ENCODE measurements around the gene OCA2.
"Not testable (repeated sequence)": the region's sequence is repeated elsewhere in the genome, so short reads cannot be mapped to it uniquely, and the experiment has no call there.

OCA2 gene

DNA sequence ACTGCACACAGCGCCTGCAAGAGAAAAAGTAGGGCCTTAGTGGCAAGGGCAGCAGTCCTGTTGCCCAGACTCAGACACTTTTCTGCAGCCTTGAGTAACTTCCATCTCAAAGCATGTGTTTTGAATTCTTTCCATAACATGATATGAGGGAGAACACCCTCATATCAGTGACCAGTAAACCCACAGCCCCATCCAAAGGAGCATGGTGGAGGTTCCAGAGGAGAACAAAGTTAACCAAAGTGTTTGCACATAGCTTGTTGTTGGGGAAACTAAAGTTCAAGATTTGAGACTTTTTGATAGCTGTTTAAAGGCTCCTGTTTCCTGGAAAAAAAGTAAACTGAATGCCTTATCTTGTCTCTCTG is 74.2 kb downstream of the OCA2 start:
- no peak for DNase-seq (ENCODE audit: low read depth in 1 of 2, low spot score in 1 of 2)

GRCh38 chr15:28023933-28024888 is 74.9 kb downstream of the OCA2 start:
- DNase-seq (ENCODE audit: low read depth in 1 of 2, low spot score in 1 of 2): no peak

- no peak for DNase-seq (ENCODE audit: low read depth in 1 of 2, low spot score in 1 of 2)
These were observed 75.7 kb downstream of the OCA2 start for GRCh38 chr15:28023422-28023821.

DNA sequence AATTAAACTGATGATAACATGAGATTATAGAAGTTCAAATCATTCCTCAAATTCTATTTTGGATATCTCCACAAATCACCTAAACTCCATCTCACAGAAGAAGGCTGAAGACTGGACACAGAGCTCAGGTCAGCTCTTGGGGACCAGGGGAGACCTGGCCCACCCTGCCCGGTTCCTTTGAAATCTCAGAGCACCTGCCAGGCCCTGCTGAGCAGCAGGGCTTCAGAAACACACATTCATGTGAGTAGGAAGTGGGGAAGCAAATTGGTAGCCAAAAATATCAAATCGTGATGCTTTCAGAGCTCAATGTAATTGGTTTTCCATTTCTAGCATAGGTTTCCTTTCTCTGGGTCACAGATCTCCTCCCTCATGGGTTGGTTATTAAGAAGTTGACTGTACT is 76.2 kb downstream of the OCA2 start:
- DNase-seq (ENCODE audit: low read depth in 1 of 2, low spot score in 1 of 2): no peak

GRCh38 chr15:28022181-28022580 is 76.9 kb downstream of the OCA2 start:
- DNase-seq (ENCODE audit: low read depth in 1 of 2, low spot score in 1 of 2): no peak

GRCh38 chr15:28021281-28022039 is 77.7 kb downstream of the OCA2 start:
- no peak for DNase-seq (ENCODE audit: low read depth in 1 of 2, low spot score in 1 of 2)

- DNase-seq (ENCODE audit: low read depth in 1 of 2, low spot score in 1 of 2): no peak
These were observed 78.5 kb downstream of the OCA2 start for GRCh38 chr15:28020644-28021043.

DNA sequence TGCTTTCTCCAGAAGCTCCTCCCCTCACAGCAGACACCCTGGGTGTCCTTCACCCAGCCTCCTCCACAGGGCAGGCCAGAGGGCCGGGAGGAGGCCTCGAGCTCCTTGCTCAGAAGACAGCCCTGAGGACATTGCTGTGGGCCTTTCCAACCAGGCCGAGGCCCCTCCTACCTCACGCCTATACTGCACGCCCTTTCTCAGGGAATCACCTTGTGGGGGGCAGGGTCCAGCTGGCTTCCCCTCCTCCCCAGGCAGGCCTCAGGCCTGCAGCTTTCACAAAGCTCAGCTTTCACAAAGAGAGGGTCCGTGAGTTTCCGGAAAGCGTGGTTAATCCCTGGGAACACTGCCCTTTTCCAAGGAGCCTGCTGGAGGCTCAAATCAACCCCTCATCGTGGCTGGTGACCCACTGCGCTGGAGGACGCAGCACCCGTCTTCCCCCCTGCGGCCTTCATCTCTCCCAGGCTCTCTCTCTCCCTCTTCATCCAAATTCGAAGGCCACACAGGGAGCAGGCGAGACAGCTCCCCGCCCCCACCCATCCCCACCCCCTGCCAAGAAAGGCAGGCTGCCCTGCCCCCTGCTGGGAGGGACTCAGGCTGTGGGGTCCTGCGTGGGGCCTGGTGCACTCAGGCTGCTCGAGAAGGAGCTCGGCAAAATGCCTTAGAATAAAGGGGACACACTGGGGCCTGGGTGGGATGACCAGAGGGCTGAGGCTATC is 79.4 kb downstream of the OCA2 start:
- DNase-seq (ENCODE audit: low read depth in 1 of 2, low spot score in 1 of 2): no peak

DNA sequence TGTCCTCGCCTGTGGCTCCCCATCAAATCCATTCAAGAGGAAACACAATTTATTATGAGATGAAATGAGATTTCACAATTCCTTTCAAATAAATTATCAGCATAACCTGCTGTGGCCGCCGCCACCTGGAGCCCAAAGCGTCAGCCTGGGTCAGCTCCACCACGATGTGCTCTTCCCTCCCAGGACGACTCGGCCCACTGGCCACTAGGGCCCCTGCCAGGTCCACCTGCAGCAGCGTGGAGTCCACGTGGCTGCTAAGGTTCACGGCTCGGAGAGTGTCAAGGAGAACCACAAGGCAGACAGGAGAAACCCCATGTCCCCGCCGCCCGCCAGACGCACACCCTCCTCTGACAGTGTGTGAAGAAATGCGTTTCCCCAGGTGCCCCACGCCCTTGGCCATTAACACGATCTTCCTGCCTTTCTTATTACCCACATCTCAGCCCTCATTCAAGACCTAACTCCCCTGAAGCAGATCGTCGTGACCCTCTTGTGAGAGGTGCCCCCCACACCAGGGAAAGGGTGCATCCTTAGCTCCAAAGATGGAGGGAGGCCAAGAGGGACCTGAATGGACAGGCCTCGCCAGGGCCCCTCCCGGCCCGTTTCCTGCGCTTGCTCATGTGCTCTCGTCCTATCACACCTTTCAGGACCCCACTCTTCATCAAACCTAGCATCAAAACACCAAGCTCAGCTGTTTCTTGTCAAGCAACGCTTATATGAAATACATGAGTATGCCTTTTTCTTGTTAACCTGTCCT is 80.6 kb downstream of the OCA2 start:
- no peak for DNase-seq (ENCODE audit: low read depth in 1 of 2, low spot score in 1 of 2)

DNA sequence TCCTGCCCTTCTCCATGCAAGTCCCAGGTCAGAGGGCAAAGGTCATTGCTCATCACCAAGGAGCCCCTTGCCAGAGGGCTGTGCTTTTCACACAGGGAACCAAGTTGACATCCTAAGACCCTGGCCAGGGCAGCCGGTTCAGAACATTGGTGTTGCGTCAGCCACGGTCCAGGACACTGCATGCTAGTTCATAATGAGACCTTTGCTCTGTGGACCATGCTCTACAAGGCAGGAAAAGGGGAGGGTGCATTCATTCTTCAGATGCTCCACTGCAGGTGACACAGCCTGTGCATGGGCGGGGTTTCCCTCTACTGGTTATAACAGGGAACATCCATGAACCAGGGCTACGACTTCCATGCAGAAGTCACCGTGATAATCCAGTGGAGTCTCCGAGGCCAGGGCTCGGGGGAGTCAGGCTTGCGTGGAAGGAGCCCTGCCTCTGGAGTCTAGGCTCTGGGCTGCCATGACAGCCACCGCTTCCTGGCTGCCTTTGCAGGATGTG is 81.6 kb downstream of the OCA2 start:
- no peak for DNase-seq (ENCODE audit: low read depth in 1 of 2, low spot score in 1 of 2)

GRCh38 chr15:28015855-28016254 is 83.3 kb downstream of the OCA2 start:
- DNase-seq (ENCODE audit: low read depth in 1 of 2, low spot score in 1 of 2): no peak

DNA sequence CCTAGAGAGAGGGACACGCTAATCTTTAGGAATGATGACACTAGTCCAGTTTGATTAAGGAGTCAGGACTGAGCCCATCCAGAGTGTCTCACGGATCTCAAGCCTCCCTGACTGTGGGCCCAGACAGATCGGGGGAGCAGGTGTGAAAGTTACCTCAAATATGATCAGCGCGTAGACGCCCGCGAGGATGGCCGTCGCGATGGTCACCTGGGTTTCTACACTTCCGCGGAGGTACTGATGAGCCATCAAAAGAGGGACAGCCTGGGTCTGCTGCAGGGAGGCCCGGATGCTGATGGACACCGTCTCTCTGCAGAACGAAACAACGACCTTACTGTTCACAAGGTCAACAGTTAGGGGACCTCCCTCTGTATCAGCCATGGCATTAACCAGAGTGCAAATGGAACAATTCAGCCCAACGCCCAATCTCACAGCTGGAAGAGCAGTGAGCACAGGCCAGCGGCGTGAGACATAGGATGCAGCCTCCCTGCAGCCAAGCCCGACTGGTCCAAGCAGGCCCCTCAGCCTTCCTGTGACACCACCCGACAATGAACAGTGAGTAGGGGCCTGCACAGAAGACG is 84.4 kb downstream of the OCA2 start:
- no peak for DNase-seq (ENCODE audit: low read depth in 1 of 2, low spot score in 1 of 2)

DNA sequence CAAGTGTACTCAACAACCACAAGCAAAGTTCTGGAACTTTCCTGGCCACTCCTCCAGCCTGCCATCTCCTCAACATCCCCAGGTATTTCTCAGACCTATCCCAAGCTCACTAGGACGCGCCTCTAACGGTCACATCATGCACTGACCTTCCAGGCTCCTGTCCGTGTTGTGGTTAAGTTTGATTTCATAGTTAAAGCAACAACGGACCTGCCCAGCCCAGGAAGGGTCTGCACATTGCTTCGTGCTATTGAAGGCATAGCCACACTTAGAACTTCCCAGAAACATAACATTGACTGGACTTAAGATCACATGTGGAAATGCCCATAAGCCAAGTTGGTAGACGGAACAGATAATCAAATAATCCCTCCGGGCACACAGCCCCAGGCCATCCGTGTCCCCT is 85.1 kb downstream of the OCA2 start:
- DNase-seq (ENCODE audit: low read depth in 1 of 2, low spot score in 1 of 2): no peak

- DNase-seq (ENCODE audit: low read depth in 1 of 2, low spot score in 1 of 2): no peak
These were observed 85.6 kb downstream of the OCA2 start for GRCh38 chr15:28013480-28013879.

DNA sequence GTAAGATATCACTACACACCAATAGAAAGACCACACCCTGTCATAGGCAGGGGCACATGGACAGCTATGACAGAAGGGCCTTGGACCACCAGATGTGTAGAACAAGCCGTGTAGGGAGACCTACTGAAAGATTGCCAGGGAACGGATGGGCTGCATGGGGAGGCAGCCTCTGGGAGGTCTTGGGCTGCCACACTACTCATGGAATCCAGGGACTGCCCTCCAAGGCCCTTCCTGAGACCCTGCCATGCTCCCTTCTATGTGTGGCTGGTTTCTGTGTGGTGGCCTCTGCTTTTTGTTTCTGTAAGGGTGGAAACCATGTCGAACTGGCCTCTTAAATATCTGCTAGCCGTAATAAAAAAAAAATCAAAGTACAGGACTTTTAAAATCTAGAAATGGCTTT is 86.9 kb downstream of the OCA2 start:
- DNase-seq (ENCODE audit: low read depth in 1 of 2, low spot score in 1 of 2): no peak

DNA sequence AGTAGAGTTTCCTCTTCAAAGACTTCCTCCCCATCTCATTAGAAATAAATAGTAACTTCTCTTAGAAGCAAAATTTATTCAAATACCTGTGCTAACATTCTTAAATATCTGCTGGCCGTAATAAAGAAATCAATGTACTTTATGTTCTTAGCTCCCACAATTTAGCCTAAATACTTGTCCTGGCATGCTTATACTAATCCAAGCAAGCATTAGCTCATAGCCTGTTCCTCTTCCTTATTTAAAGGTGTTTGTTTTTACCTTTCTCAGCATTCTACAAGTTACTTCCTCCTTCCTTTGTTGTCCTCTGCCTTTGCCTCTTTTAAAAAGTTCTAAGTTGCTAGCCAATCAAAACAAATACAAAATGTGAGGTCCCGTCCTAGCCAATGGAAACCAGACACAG is 90.9 kb downstream of the OCA2 start:
- DNase-seq (ENCODE audit: low read depth in 1 of 2, low spot score in 1 of 2): not testable (repeated sequence)

DNA sequence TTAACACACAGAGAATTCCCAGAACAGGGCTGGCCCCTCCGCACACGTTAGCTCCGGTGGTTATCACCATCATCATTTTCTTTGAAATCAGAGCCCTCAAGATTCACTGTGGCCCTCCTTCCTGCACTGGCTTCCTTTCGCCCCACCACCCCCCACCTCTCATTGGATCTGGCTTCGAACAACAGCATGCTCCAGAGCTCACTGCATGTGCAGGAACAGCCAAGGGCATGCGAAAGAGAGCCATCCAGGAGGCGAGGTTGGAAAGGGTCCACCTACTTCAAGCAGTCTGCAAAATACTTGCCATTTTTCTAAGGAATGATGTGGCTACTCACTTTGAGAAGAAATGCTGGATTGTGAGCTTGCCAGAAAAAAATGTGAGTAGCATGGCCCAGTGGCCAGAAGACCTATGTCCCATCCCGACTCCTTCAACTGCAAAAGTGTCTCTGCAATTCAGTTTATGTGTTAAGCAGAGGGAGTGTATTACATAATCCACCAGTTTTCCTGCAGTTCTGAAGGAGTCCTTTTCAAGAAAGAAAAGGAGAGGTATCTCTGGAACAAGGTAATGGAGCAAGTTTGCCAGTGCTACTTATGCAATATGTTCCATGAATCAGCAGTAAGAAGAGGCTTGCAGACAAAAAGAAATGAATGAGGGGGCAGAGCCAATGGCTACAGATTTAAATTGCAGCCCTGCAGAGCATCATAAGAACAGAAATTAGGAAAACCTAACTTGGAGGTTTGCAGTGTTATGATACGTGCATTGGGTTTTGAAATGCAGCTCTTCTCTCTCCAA is 92.8 kb downstream of the OCA2 start:
- DNase-seq (ENCODE audit: low read depth in 1 of 2, low spot score in 1 of 2): no peak

- no peak for DNase-seq (ENCODE audit: low read depth in 1 of 2, low spot score in 1 of 2)
These were observed 94.0 kb downstream of the OCA2 start for GRCh38 chr15:28005004-28005527.

Measured in activated T-helper 1 cell treated with anti-CD3 and anti-CD28 coated beads, Interleukin-2, amount 50 U/mL, for 16 hours (primary cell).